ENCODE results near the gene TIMD4.

Gene TIMD4

DNA sequence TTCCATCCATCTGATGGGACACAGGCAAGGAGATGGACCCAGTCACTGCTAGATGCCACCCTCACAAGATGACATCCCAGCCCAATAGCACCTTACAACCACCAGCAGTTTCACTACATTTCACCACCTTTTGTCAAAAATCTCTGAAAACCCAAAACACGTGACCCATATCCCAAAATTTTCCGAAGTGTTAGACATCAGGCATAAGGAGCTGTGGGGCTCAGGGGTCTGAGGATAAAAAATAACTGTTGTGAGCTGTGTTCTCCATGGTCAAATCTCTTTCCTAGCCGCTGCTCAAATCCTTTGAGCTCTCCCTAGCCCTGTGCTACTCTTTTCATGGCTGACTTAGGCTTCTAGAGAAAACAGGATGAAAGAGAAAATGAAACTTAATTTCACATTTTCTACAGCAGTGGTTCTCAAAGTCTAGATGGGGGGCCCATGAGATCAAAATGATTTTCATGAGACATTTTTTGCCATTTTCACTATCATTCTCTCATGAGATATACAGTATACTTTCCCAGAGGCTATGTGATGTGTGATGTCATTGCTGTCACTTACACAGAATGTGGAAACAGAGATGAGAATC lies 40.7 kb downstream of the TIMD4 start:
- no peak for DNase-seq

DNA sequence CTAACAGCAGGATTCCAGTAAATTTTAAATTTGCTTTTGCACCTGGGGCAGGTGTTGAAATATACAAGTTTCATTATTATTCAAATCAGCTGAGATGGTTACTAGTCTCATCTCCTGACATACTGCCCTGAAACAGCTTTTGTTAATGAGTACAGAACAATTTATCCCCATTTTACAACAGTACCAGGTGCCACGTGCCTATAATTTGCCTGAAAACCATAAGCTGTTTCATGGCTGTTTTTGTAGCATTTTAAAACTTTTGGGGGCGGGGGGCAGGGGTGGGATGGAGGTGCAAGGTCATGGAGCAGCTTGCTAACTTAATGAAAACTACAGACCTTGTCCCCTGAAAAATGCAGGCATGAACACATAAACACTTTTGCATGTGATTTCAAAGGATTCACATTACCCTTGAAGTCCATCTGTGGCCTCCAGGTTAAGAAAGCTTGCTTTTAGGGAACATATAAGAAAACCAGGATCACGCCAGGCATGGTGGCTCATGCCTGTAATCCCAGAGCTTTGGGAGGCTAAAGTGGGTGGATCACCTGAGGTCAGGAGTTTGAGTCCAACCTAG lies 42.1 kb downstream of the TIMD4 start:
- no peak for DNase-seq

- no peak for DNase-seq
Measured at GRCh38 chr5:156920042-156920860, 42.8 kb downstream of the TIMD4 start.

DNA sequence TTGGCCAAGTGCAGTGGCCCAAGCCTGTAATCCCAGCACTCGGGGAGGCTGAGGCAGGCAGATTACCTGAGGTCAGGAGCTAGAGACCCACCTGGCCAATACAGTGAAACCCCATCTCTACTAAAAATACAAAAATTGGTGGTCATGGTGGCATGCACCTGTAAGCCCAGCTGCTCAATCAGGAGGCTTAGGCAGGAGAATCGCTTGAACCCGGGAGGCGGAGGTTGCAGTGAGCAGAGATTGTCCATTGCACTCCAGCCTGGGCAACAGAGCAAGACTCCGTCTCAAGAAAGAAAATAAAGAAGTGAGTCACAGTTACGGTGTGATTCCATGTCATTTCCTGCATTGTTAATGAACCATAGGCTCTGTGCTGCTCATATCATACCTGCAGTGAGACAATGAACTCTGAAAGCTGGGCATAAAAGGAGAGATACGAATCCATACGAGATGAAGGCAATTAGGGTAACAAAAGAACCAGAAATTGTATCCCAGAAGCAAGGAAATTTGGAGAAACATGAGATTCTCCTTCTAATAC lies 44.6 kb downstream of the TIMD4 start:
- DNase-seq = no peak

- no peak for DNase-seq
Measured at GRCh38 chr5:156914371-156914737, 48.7 kb downstream of the TIMD4 start.

- no peak for DNase-seq
Measured at GRCh38 chr5:156913719-156914370, 49.2 kb downstream of the TIMD4 start.

DNA sequence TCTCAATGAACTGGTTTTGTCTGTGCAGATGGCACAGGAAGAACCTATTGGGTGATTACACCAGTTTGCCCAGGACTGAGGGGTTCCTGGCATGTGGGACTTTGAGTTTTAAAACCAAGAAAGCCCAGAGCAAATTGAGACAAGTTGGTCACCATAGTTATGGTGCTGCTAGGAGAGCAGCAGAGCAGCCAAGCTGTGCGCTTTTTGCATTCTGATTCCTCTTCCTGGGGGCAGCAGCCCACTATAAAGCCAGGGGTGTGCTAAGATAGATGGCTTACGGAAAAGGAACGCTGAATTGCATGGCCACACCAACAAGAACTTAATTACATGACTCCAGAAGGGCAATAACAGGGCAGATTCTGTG lies 49.7 kb downstream of the TIMD4 start:
- DNase-seq = no peak

DNA sequence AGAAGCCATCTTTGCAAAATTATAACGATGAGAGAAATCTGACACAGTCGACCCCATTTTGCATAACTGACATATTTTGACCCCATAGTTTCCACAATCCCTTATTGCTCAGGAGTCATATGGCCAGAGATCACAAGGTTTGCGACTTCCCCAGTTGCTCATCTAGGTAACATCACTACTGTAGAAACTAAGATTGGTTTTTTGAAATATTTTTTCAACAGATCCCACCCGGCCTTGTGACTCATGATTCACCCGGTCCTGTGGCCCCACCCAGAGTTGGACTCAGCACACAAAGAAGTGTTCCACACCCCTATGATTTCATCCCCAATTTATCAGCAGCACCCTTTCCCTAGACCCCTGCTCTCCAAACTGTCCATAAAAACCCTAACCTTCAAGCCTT lies 50.2 kb downstream of the TIMD4 start:
- DNase-seq = no peak

DNA sequence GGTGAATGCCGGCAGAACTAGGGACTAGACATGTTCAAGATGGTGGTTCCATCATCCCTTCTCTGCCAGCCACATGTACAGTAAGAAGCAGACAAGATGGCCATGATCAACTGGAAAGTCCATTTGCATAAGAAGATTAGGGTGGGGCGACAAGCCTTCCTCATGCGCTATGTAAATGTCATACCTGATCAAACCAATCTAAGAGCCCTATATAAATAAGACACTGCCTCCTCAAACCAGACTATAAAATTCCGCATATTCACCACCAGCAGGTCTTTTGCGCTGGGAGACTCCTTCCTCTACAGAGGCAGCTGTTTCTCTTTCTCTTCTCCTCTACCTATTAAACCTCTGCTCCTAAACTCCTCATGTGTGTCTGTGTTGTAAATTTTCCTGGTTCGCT lies 53.8 kb downstream of the TIMD4 start:
- no peak for DNase-seq

DNA sequence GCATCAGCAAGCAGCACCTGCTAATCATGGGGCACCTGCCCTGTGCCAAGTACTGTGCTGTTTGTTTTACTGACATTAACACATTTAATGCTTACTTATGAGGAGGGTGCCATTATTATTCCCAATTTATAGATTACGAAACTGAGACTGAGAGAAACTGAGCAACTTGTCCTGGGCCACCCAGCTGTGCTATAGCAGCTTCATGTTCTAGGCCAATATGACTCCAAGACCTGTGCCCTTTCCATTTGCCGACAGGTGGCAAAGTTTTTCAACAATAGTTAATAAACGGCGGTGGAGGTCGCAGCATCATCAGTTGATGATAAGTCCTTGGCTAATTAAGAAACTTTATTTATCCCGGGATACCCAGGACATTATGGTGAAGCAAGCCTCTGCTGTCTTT lies 55.4 kb downstream of the TIMD4 start:
- no peak for DNase-seq

GRCh38 chr5:156906807-156907206 lies 56.2 kb downstream of the TIMD4 start:
- DNase-seq = no peak

DNA sequence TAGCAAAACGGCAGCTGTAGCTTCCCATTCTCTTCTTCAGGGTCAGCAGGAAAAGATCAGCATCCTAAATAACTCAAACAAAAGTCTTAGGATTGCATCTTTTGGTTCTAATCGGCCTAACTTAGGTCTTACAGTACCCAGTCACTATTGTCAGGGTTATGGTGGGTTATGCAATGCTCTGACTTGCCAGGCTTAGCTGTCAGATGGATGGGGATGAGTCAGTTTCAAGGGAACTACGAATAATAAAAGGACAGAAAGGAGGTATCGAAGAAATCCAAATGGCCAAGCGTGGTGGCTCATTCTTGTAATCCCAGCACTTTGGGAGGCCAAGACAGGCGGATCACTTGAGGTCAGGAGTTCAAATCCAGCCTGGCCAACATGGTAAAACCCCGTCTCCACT lies 66.5 kb downstream of the TIMD4 start:
- DNase-seq = no peak

DNA sequence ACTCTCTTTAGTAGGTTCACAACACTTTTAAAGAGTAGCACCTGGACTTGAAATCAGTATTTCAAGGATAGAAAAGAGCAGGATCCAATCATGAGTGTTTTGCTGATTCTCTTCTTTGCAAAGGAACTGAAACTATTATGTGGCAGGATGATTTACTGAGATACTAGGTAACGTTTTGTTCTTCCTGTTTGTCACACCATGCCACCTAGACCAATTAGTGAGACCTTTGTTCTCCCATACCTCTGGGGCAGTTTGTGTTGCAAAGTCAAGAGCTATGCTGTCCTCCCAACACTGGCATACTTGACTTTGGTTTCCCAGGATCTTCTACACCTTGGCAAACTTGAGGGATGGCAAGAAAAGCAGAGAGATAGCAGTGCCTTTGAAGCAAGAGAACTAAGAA lies 69.5 kb downstream of the TIMD4 start:
- DNase-seq = no peak

DNA sequence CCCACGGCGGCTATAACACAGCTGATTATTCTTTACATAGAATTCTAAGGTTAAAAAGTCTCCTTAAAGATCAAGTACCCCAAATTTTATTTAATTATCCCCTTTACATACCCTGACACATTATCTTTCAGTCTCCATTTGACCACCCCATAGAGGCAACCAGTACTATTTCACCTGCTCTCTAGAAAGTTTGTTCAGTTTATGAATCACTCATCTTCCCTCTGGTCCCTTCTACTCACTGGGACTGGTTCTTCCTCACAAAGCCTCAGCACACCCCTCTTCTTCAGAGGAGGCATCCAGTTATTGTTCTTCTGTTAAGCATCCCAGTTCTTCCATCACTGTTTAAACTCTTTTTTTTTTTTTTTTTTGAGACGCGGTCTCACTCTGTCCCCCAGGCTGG lies 70.2 kb downstream of the TIMD4 start:
- DNase-seq = no peak

DNA sequence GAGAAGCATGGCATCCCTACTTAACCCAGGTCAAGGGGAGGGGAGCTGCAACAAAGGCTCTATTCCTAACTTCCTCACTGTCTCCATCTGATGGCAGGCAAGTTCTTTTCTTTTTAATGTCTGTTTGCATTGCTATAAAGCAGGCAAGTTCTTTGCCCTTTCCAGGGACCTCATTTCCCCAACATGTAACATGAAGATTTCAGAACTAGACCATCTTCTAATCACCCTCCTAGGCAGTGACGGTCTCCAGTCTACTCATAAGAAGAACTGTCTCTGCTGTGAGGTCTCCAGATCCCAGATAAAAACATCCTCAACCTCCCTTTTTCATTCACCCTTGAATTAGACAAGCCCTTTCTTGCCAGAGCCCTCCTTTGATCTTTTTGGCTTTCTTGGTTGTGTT lies 70.8 kb downstream of the TIMD4 start:
- DNase-seq = no peak

DNA sequence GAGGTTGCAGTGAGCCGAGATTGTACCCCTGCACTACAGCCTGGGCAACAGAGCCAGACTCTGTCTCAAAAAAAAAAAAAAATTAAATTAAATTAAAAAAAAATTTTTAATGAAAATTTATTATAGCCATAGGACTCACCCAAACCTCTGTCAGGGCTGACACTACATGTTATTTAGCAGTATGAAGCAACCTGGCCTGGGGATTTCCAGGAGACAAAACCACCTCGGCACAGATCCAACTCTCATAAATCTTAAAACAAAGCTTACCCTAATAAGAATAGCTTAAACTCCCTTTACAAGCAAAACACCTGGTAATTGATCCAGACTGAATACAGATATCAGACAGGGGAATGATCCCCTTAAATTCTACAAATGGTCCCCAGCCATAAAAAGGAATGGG lies 74.5 kb downstream of the TIMD4 start:
- no peak for DNase-seq

GRCh38 chr5:156883316-156883875 lies 79.6 kb downstream of the TIMD4 start:
- no peak for DNase-seq

DNA sequence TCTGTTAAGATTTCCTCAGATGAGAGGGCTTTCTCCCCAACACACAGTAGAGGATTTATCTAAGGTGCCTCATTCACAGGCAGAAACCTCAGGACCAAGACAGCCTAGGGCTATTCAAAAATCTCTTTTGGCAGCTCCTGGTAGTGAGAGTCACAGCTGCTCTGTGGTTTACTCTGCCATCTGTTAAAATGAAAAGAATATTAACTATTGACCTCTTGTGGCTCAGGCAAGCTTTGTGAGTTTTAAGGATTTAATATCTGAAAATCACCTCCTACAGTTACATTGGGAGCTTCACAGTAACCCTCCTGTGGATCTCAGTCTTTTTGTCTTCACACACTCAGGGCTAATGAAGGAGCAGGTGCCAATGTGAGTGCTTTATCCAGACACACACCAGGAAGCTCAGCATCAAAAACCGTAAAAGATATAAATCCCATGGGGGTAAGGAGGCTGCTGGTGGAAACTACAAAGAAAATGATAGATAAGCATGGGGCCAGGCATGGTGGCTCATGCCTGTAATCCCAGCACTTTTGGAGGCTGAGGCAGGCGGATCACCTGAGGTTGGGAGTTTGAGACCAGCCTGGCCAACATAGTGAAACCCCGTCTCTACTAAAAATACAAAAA lies 83.3 kb downstream of the TIMD4 start:
- DNase-seq = no peak

DNA sequence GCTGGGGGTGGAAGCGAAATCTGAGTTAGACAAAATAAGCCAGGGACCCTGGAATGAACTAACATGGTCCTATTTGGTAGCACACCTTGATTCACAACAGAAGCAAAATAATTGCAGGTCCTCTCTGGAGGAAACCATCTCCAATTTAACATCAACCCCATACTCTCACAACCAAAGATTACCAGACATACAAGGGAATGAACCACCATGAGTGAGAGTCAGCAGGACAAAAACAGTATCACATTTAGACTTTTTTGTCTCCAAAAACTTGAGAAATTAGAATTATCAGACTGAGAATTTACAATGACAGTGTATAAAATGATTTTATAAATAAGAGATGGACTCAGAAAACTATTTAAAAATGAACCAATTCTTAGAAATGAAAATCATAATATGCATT lies 91.8 kb downstream of the TIMD4 start:
- DNase-seq = no peak

DNA sequence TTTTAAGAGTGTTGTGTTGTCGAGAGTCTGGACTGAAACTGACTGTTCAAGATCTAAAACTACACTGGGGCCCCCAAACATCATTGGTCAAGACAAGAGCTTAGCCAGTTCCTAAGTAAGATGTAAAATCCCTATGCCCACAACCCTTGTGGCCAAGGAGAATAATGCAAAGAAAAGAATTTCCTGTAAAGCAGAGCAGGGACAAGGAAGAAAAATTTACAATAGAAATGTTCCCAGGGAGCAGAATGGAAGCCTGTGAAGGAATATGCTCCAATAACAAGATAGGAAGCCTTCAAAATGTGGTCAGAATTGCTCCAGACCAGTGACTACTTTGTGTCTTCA lies 92.6 kb downstream of the TIMD4 start:
- DNase-seq = no peak
